Astrocyte of the spinal cord (primary cell): Measurements from ENCODE around the gene FUOM.
A peak's percentile ranks its signal among the peaks of the same experiment; 100 is the strongest.
"Not testable (repeated sequence)": the region's sequence is repeated elsewhere in the genome, so short reads cannot be mapped to it uniquely, and the experiment has no call there.

ENCODE experiments used
- DNase-seq: peaks from one replicate; pipeline ENCODE4 v3.0.0; 2011; ENCODE audit warnings: low read depth, low spot score
- H3K4me3 ChIP-seq: 2 replicates; pipeline ENCODE4 v1.5.1; 2011; ENCODE audit warnings: low read depth, mild to moderate bottlenecking, low read length, moderate library complexity
- in situ Hi-C: cut with HindIII; loops from 2 replicates; pipeline ENCODE4 v1.10.0; 2017; ENCODE audit warnings: low sequenced_read_pairs
- TF ChIP-seq, protein P1 (sequence below): IDR thresholded peaks from 2 replicates; pipeline ENCODE4 v1.5.1; 2012; ENCODE audit warnings: low read depth, mild to moderate bottlenecking, low read length, inconsistent platforms

Gene FUOM

DNA sequence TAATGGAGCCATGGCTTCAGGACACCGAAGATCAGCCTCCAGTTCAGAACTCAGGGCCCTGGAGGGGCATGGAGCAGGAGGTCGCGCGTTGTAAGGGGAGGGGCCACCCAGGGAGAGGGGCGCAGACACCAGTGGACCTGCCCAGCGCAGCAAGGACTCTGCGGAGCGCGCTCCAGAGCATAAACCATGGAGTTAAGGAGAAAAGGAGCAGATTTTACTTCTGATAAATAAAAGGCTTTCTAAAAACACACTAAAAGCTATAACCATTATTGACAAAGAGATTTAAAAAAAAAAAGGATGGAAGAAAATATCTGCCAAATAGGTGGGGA is 31.6 kb downstream of the FUOM start:
- in situ Hi-C loops = no loop called here
- TF ChIP-seq, protein P1, sequence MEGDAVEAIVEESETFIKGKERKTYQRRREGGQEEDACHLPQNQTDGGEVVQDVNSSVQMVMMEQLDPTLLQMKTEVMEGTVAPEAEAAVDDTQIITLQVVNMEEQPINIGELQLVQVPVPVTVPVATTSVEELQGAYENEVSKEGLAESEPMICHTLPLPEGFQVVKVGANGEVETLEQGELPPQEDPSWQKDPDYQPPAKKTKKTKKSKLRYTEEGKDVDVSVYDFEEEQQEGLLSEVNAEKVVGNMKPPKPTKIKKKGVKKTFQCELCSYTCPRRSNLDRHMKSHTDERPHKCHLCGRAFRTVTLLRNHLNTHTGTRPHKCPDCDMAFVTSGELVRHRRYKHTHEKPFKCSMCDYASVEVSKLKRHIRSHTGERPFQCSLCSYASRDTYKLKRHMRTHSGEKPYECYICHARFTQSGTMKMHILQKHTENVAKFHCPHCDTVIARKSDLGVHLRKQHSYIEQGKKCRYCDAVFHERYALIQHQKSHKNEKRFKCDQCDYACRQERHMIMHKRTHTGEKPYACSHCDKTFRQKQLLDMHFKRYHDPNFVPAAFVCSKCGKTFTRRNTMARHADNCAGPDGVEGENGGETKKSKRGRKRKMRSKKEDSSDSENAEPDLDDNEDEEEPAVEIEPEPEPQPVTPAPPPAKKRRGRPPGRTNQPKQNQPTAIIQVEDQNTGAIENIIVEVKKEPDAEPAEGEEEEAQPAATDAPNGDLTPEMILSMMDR = no peak
- H3K4me3 ChIP-seq = peak overlapping the region; percentile 17
- no peak for DNase-seq

DNA sequence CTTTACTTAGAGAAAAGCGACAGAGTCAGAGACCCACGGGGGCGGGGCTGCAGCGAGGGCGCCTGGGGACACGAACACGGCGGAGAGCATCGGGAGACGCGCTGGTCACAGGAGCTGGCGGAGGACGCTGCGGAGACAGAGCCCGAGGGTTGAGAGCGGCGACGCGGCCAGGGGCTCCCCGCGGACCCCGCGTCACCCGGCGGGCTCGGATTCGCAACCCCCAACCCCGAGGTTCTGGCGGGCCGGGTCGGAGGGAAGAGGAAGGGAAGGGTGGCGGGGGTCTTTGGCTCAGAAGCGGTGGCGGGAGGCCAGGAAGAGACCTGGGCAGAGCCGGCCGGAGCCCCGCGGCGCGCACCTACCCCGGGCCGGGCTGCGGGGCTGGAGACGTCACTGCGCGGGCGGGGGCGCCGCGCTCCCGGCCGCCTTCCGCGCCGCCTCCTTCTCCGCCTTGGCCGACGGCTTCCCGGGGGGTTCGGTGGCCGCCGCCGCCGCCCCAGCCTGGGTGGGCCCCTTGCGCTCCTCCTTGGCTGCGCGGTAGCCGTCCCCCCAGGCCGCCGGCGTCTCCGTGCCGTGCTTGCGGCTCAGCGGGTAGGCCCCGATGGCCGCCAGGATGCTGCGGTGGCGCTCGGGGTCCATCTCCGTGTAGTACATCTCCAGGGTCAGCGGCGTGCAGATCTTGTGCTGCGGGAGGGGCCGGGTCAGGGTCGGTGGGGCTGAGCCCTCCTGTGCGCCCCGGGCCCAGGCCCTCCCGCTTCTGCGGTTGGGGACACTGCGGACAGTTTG is 32.2 kb downstream of the FUOM start:
- in situ Hi-C loops = no loop called here
- TF ChIP-seq, protein P1 = no peak
- peak overlapping the region; percentile 25 for H3K4me3 ChIP-seq
- no peak for DNase-seq

DNA sequence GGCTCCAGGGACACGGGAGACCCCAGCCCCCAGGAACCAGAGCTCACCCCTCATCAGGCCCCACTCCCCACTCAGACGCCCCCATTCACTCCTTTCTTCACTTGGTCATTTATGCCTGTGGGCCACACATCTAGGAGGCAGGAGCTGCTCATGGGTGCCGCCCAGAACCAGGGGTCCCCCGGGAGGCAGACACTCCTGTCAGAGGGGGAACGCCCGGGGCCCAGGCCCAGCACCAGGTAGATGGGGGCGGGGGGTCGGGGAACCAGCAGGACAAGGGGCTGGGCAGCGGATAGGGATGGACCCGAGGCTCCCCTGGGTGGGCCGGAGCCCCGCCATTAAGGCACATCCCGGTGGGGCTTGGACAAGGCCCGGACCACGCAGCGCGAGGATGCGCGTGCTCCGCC is 33.0 kb downstream of the FUOM start:
- in situ Hi-C loops = no loop called here
- H3K4me3 ChIP-seq = no peak overlapping the region
- TF ChIP-seq, protein P1 = no peak
- DNase-seq = no peak

DNA sequence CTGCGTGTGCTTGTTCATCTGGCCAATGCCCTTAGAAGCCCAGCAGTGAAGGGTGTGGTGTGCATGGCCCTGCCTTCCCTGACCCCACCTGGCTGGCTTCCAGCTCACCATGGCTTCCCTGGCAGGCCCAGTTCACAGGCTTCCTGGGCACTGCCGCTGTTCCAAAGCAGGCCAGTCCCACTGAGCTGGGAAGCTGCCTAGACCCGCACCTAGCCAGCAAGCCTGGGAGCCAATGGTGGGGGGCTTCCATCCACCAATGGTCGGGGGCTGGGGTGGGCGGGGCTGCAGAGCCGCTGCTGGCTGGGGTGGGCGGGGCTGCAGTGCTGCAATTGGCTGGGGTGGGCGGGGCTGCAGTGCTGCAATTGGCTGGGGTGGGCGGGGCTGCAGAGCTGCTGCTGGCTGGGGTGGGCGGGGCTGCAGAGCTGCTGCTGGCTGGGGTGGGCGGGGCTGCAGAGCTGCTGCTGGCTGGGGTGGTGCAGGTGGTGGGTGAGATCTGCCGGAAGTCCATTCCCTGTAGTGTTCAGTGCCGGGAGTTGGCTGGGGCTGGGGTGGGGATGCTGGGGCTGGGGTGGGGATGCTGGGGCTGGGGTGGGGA is 33.5 kb downstream of the FUOM start:
- peak; percentile 20 for DNase-seq
- in situ Hi-C loops = no loop called here
- H3K4me3 ChIP-seq = no peak overlapping the region
- TF ChIP-seq, protein P1 = no peak

DNA sequence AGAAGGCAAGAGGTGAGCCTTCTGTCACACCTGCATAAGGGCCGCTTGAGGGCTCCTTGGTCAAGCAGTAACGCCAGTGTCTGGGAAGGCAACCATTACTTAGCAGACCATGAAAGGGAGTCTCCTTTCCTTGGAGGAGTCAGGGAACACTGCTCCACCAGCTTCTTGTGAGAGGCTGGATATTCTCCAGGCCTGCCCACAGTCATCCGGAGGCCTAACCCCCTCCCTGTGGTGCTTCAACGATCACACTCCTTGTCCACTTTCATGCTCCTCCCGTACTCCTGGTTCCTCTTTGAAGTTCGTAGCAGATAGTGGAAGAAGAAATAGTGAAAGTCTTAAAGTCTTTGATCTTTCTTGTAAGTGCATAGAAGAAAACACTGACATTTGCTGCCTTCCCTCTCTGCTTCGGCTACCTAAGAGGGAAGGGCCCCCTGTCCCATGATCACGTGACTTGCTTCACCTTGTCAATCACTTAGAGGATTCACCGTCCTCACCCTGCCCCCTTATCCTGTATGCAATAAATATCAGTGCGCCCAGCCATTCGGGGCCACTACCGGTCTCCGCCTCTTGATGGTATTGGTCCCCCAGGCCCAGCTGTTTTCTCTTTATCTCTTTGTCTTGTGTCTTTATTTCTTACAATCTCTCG is 35.6 kb downstream of the FUOM start:
- H3K4me3 ChIP-seq, DNase-seq, in situ Hi-C loops: not testable (repeated sequence)

DNA sequence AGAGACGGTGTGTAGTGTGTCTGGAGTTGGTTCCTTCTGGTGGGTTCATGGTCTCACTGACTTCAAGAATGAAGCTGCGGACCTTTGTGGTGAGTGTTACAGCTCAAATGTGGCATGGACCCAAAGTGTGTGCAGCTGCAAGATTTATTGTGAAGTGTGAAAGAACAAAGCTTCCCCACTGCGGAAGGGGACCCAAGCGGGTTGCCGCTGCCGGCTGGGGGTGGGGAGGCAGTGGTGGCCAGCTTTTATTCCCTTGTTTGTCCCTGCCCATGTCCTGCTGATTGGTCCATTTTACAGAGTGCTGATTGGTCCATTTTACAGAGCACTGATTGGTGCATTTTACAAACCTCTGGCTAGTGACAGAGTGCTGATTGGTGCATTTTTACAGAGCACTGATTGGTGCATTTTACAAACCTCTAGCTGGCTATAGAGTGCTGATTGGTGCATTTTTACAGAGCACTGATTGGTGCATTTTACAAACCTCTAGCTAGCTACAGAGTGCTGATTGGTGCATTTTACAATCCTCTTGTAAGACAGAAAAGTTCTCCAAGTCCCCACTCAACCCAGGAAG is 36.9 kb downstream of the FUOM start:
- DNase-seq, in situ Hi-C loops, H3K4me3 ChIP-seq: not testable (repeated sequence)

DNA sequence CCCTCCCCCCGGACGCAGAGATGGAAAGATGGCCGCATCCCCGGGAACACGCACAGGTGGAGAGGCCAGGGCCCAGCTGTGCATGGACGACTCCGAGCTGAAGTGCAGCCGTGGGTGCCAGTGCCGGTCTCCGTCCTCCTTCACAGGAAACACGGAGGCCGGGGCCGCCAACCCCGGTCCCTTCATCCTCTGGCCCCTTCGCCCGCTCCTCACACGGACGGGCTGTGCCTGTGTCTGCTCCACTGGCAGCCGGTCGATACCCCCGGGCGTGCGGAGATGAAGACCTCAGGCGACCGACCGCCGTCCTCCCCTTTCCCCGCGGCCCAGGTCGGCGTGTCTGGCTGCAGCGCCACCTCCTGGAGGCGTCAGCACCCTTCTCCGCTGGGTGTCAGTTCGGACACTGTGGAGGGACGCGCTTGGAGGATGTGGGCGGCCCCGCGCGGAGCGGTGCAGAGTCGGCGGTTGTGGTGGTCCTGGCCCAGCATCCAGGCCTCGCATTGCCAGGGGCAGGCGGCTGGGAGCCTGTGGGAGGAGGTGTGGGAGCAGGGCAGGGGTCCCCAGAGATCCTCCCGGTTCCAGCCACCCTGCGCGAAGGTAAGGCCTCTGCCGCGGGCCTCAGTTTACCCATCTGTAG is 39.2 kb downstream of the FUOM start:
- in situ Hi-C loops = no loop called here
- peak; percentile 45 for DNase-seq
- TF ChIP-seq, protein P1 = peak; percentile 85
- H3K4me3 ChIP-seq = peak overlapping the region; percentile 42
